HCT116 (cell line): ENCODE measurements around the gene FRMPD4. TPM values are rescaled to one million over a fixed set of nuclear protein-coding genes. Genes with fewer than 3 reads are reported as not detected.

Source experiments
- ATAC-seq: fragments of 200-7000 bp; cut with Tn5 transposase; 2 replicates; pipeline ENCODE4 v1.9.1; 2020; ENCODE audit warnings: mild to moderate bottlenecking, moderate library complexity
- BruUV-seq: library from RNA; stranded (reverse); fragments of 400-500 nt; replicated peaks from 2 replicates; lab custom pipeline; 2021; lab: Mats Ljungman, UMichigan
- CTCF ChIA-PET: fragments of 300-600 bp; sonication (Branson Sonifier 250); formaldehyde crosslinking; loops from one replicate; lab custom pipeline; 2021; ENCODE audit warnings: antibody characterized with exemption; lab: Charles Lee
- POLR2A ChIA-PET: fragments of 300-600, 350-600 bp; sonication (Branson Sonifier 250); formaldehyde crosslinking; loops from one replicate; lab custom pipeline; 2021; ENCODE audit warnings: antibody characterized with exemption; lab: Charles Lee
- RAD21 ChIA-PET, 2 experiments: fragments of 300-600 bp; sonication (Branson Sonifier 250); formaldehyde crosslinking; loops; one replicate each; lab custom pipeline; 2023; ENCODE audit warnings: low total read pairs in 2 of 2; ENCODE audit not compliant: uncharacterized antibody in 2 of 2, unreplicated experiment in 2 of 2, low non-redundant PET in 1 of 2; lab: Charles Lee
- DNase-seq: peaks from one replicate; pipeline ENCODE4 v3.0.0-alpha.2; 2010; ENCODE audit warnings: low read depth, low spot score
- H2AFZ ChIP-seq: fragments of 200-600 bp; shearing (Covaris generic), sonication (generic); 2 replicates; pipeline ENCODE4 v1.6.1; 2017; ENCODE audit warnings: low read depth, mixed run types, mixed read lengths, antibody characterized with exemption, low read length; ENCODE audit not compliant: poor library complexity, severe bottlenecking
- H3K27ac ChIP-seq: 2 replicates; pipeline ENCODE4 v1.5.1; 2012; ENCODE audit warnings: low read depth, low read length
- H3K27me3 ChIP-seq: fragments of 200-600 bp; sonication (generic); 2 replicates; pipeline ENCODE4 v1.6.1; 2016; ENCODE audit warnings: mixed run types, low read length, mixed read lengths; ENCODE audit not compliant: insufficient read depth
- H3K36me3 ChIP-seq, 2 experiments: fragments of 200-500 bp in 1 of 2; fragments of 200-600 bp in 1 of 2; sonication (Bioruptor generic) in 1 of 2; sonication (generic) in 1 of 2; 2 replicates each; pipeline versions ENCODE4 v1.5.1 to v1.6.1; 2014 to 2016; ENCODE audit warnings: low read length in 2 of 2, inconsistent platforms in 1 of 2, mixed read lengths in 1 of 2, mixed run types in 1 of 2; ENCODE audit not compliant: insufficient read depth in 2 of 2, control insufficient read depth in 1 of 2
- H3K4me1 ChIP-seq, 2 experiments: fragments of 200-600 bp in 1 of 2; sonication (generic) in 1 of 2; 2 replicates each; pipeline versions ENCODE4 v1.5.1 to v1.6.1; 2012 to 2017; ENCODE audit warnings: low read length in 2 of 2, inconsistent platforms in 1 of 2, mild to moderate bottlenecking in 1 of 2, mixed read lengths in 1 of 2, mixed run types in 1 of 2, moderate library complexity in 1 of 2; ENCODE audit not compliant: insufficient read depth in 2 of 2, control insufficient read depth in 1 of 2
- H3K4me2 ChIP-seq: fragments of 200-600 bp; sonication (generic); 2 replicates; pipeline ENCODE4 v1.6.1; 2017; ENCODE audit warnings: mixed run types, low read length, mixed read lengths
- H3K4me3 ChIP-seq, 2 experiments: fragments of 200-600 bp in 1 of 2; sonication (generic) in 1 of 2; replicated peaks in 1 of 2; 2 replicates each; pipeline ENCODE4 v1.5.1; 2011 to 2016; ENCODE audit warnings: low read length in 2 of 2, control low read depth in 1 of 2, low read depth in 1 of 2, mild to moderate bottlenecking in 1 of 2, mixed read lengths in 1 of 2, mixed run types in 1 of 2
- H3K79me2 ChIP-seq: fragments of 200-600 bp; sonication (generic); 2 replicates; pipeline ENCODE4 v1.6.1; 2017; ENCODE audit warnings: mild to moderate bottlenecking, mixed run types, low read length, moderate library complexity, mixed read lengths; ENCODE audit not compliant: insufficient read depth
- H3K9ac ChIP-seq: fragments of 200-600 bp; sonication (generic); 2 replicates; pipeline ENCODE4 v1.6.1; 2016; ENCODE audit warnings: low read length, mixed read lengths
- H3K9me2 ChIP-seq: fragments of 200-600 bp; sonication (generic), shearing (Covaris generic); 2 replicates; pipeline ENCODE4 v1.6.1; 2017; ENCODE audit warnings: mixed run types, mild to moderate bottlenecking, moderate library complexity; ENCODE audit not compliant: insufficient read depth
- H3K9me3 ChIP-seq, 2 experiments: fragments of 200-500 bp in 1 of 2; fragments of 200-600 bp in 1 of 2; sonication (Bioruptor generic) in 1 of 2; sonication (generic) in 1 of 2; 2 replicates each; pipeline ENCODE4 v1.6.1; 2014 to 2017; ENCODE audit warnings: low read length in 2 of 2, mixed read lengths in 2 of 2, inconsistent platforms in 1 of 2, low read depth in 1 of 2, mild to moderate bottlenecking in 1 of 2, mixed run types in 1 of 2, moderate library complexity in 1 of 2; ENCODE audit not compliant: control insufficient read depth in 1 of 2, insufficient read depth in 1 of 2
- H4K20me1 ChIP-seq: fragments of 200-600 bp; sonication (generic), shearing (Covaris generic); 2 replicates; pipeline ENCODE4 v1.6.1; 2017; ENCODE audit warnings: mixed run types, mild to moderate bottlenecking, moderate library complexity; ENCODE audit not compliant: insufficient read depth
- CEBPB ChIP-seq: IDR thresholded peaks from 2 replicates; pipeline ENCODE4 v1.6.1; 2012; ENCODE audit warnings: low read depth
- ELF1 ChIP-seq: IDR thresholded peaks from 2 replicates; pipeline ENCODE4 v1.6.1; 2012; ENCODE audit warnings: low read depth, borderline replicate concordance
- RAD21 ChIP-seq: IDR thresholded peaks from 2 replicates; pipeline ENCODE4 v1.6.1; 2012; ENCODE audit warnings: low read depth, mild to moderate bottlenecking
- intact Hi-C: fragments of 100-400 bp; cut with micrococcal nuclease; formaldehyde crosslinking; loops from 2 replicates; pipeline ENCODE4 v1.10.0; 2022
- total RNA-seq: library from RNA; stranded (reverse); gene quantifications from one replicate; pipeline ENCODE4 v1.2.1, GENCODE V29; 2021; ENCODE audit not compliant: unreplicated experiment
- TF ChIP-seq, protein P1 (sequence below), 3 experiments: fragments of 200-600 bp in 1 of 3; sonication (generic) in 1 of 3; IDR thresholded peaks in 2 of 3; conservative IDR thresholded peaks in 1 of 3; 2 replicates each; pipeline ENCODE4 v1.5.1; 2012 to 2017; ENCODE audit warnings: low read depth in 2 of 3, low read length in 2 of 3, antibody characterized with exemption in 1 of 3, borderline replicate concordance in 1 of 3, control low read depth in 1 of 3, mild to moderate bottlenecking in 1 of 3, mixed read lengths in 1 of 3, mixed run types in 1 of 3, moderate library complexity in 1 of 3; ENCODE audit not compliant: insufficient read depth in 1 of 3
- TF ChIP-seq, protein P2 (sequence below): IDR thresholded peaks from 2 replicates; pipeline ENCODE4 v1.6.1; 2012; ENCODE audit warnings: low read depth

The FRMPD4 gene
- total RNA-seq, 1 experiment from 2014 or later, result not detected

DNA sequence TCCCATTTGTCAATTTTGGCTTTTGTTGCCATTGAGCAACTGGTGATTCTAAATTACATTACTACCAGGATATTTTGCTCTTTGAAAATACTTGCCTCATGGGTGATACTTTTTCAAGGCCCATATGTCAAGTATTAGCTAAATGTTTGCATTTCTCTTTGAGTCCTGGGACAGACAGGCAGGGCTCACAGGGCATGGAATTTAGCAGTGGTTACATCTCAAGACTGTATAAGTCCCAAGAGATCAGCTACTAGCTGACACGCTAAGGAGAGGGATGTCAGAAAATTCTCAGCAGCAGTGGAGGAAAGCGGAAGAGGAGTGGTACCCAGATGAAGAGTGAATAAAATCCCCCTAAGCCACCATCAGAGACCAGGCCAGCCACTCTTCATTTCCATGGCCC lies 224.9 kb downstream of the FRMPD4 start:
- ATAC-seq (no peak), DNase-seq (no peak)
- Histone ChIP-seq H3K27ac (no peak overlapping the region), H3K9me2 (no peaks in the 10 kb centered on the region), H3K9ac (no peak overlapping the region), H3K9me3 (no peaks in the 10 kb centered on the region), H3K79me2 (no peaks in the 10 kb centered on the region), H3K4me2 (no peak overlapping the region), H3K36me3 (no peaks in the 10 kb centered on the region), H4K20me1 (no peaks in the 10 kb centered on the region), H3K27me3 (no peaks in the 10 kb centered on the region), H3K4me3 (no peak overlapping the region), H3K4me1 (no peaks in the 10 kb centered on the region), H2AFZ (no peak overlapping the region)
- TF ChIP-seq RAD21 (no peak), ELF1 (no peak), CEBPB (no peak)
- TF ChIP-seq, protein P1, sequence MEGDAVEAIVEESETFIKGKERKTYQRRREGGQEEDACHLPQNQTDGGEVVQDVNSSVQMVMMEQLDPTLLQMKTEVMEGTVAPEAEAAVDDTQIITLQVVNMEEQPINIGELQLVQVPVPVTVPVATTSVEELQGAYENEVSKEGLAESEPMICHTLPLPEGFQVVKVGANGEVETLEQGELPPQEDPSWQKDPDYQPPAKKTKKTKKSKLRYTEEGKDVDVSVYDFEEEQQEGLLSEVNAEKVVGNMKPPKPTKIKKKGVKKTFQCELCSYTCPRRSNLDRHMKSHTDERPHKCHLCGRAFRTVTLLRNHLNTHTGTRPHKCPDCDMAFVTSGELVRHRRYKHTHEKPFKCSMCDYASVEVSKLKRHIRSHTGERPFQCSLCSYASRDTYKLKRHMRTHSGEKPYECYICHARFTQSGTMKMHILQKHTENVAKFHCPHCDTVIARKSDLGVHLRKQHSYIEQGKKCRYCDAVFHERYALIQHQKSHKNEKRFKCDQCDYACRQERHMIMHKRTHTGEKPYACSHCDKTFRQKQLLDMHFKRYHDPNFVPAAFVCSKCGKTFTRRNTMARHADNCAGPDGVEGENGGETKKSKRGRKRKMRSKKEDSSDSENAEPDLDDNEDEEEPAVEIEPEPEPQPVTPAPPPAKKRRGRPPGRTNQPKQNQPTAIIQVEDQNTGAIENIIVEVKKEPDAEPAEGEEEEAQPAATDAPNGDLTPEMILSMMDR (IDR thresholded peaks at IDR 0.05 in 2 of 3, conservative IDR thresholded peaks at IDR 0.05 in 1 of 3; ENCODE audit: borderline replicate concordance in 1 of 3, insufficient read depth in 1 of 3, low read depth in 2 of 3, low read length in 2 of 3), result no peak
- TF ChIP-seq, protein P2, sequence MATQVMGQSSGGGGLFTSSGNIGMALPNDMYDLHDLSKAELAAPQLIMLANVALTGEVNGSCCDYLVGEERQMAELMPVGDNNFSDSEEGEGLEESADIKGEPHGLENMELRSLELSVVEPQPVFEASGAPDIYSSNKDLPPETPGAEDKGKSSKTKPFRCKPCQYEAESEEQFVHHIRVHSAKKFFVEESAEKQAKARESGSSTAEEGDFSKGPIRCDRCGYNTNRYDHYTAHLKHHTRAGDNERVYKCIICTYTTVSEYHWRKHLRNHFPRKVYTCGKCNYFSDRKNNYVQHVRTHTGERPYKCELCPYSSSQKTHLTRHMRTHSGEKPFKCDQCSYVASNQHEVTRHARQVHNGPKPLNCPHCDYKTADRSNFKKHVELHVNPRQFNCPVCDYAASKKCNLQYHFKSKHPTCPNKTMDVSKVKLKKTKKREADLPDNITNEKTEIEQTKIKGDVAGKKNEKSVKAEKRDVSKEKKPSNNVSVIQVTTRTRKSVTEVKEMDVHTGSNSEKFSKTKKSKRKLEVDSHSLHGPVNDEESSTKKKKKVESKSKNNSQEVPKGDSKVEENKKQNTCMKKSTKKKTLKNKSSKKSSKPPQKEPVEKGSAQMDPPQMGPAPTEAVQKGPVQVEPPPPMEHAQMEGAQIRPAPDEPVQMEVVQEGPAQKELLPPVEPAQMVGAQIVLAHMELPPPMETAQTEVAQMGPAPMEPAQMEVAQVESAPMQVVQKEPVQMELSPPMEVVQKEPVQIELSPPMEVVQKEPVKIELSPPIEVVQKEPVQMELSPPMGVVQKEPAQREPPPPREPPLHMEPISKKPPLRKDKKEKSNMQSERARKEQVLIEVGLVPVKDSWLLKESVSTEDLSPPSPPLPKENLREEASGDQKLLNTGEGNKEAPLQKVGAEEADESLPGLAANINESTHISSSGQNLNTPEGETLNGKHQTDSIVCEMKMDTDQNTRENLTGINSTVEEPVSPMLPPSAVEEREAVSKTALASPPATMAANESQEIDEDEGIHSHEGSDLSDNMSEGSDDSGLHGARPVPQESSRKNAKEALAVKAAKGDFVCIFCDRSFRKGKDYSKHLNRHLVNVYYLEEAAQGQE, result no peak
- CTCF ChIA-PET, result no interaction called here
- RAD21 ChIA-PET, result no interaction called here
- no TSS peak for BruUV-seq
- intact Hi-C loops, result no loop called here
- POLR2A ChIA-PET, result no interaction called here
